Activated naive CD8-positive, alpha-beta T cell treated with anti-CD3 and anti-CD28 coated beads, Interleukin-2, amount 10 ng/mL, durations not matched to agents 7 days and 5 days (primary cell): ENCODE measurements around the gene PTPRG. TPM values are rescaled to one million over a fixed set of nuclear protein-coding genes. Genes with fewer than 3 reads are reported as not detected.

Source experiments
- ATAC-seq: fragments of 150-1000 bp; cut with Tn5 transposase; one replicate; pipeline ENCODE4 v1.10.0; 2021; ENCODE audit warnings: low read depth, moderate library complexity
- POLR2A ChIA-PET: fragments of 350-600 bp; sonication (Branson Sonifier 250); formaldehyde crosslinking; loops from one replicate; lab custom pipeline; 2021; ENCODE audit warnings: antibody characterized with exemption; lab: Charles Lee
- DNase-seq: peaks from one replicate; pipeline ENCODE4 v3.0.0; 2021
- H3K27ac Mint-ChIP-seq: one replicate; pipeline ENCODE4 v1.8.0; 2022; ENCODE audit warnings: mild to moderate bottlenecking, mixed read lengths
- H3K27me3 Mint-ChIP-seq: one replicate; pipeline ENCODE4 v1.8.0; 2022; ENCODE audit warnings: mild to moderate bottlenecking, moderate library complexity, mixed read lengths
- H3K36me3 Mint-ChIP-seq: one replicate; pipeline ENCODE4 v1.8.0; 2021; ENCODE audit warnings: mild to moderate bottlenecking, mixed read lengths
- H3K4me1 Mint-ChIP-seq: one replicate; pipeline ENCODE4 v1.8.0; 2021; ENCODE audit warnings: mixed read lengths
- H3K4me3 Mint-ChIP-seq: one replicate; pipeline ENCODE4 v1.8.0; 2022; ENCODE audit warnings: mild to moderate bottlenecking, moderate library complexity, mixed read lengths
- H3K9me3 Mint-ChIP-seq: one replicate; pipeline ENCODE4 v1.8.0; 2021; ENCODE audit warnings: mixed read lengths
- total RNA-seq, 2 experiments: library from RNA; stranded (reverse); gene quantifications; one replicate each; pipeline ENCODE4 v1.2.3, GENCODE V29; 2021

Gene PTPRG
- total RNA-seq, 2 experiments from 2014 or later = not detected

DNA sequence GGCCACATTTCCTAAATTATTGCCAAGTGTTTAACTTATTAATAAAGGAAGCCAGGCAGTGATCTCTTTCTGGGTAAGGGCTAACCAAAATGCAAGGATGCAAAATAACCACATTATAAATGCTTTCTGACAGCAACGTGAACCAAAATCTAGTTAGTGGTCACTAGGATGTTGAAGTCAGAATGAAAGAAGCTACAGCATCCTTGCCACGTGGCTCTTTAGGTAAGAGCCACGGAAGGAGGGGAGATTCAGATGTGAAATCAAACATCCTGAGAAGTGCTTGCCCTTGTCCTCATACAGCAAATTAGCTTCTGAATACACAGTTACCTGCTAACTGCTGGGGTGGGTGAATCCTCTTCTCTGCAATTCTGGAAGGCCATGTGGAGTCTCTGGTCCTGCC is 565.7 kb downstream of the PTPRG start:
- no peaks in the 10 kb centered on the region for H3K9me3 Mint-ChIP-seq
- DNase-seq (no peak), ATAC-seq (no peak)
- no peak overlapping the region for H3K27ac Mint-ChIP-seq
- H3K36me3 Mint-ChIP-seq = no peaks in the 10 kb centered on the region
- no peaks in the 10 kb centered on the region for H3K27me3 Mint-ChIP-seq
- no peak overlapping the region for H3K4me3 Mint-ChIP-seq
- POLR2A ChIA-PET = no interaction called here
- H3K4me1 Mint-ChIP-seq = no peaks in the 10 kb centered on the region

DNA sequence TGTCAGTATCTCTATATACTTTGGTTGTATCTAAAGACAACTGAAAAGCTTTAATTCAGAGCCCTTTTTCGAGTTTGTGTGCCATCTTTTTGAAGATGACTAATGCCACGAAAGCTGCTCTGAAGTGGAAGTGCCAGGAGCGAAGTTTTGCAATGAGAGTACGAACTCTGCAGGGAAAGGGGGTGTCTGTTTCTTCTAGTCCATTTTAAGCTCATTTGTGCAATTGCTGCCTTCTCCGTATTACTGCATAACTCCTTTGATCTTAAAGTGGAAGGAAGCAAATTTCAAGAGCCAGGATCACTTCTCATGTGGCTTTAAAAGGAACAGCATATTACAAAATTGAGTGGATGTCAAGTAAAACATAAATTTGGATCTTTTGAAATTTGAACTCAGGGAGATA is 566.7 kb downstream of the PTPRG start:
- Mint-ChIP-seq H3K4me3 (no peak overlapping the region), H3K36me3 (no peaks in the 10 kb centered on the region), H3K27me3 (no peaks in the 10 kb centered on the region), H3K27ac (no peak overlapping the region), H3K9me3 (no peaks in the 10 kb centered on the region), H3K4me1 (no peaks in the 10 kb centered on the region)
- DNase-seq (no peak), ATAC-seq (no peak)
- POLR2A ChIA-PET = no interaction called here

DNA sequence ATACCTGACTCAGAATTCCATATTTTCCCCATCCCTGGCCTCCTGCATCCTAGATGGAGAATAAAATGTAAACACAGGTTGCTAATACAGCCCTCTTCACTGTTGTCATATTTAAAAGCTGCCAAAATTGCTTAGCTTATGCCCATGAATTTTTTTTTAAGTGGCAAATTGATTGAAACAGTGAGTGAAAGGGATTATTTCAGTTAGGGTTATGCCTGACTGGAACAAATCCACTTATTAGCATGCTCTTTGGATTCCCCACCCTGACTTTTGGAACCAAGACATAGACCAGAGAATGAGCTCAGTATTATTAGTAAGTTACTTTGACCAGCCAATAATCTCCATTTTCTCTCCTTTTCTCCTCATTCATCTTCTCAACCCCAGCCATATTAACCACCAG is 567.3 kb downstream of the PTPRG start:
- Mint-ChIP-seq H3K4me3 (no peak overlapping the region), H3K27ac (no peak overlapping the region), H3K36me3 (no peaks in the 10 kb centered on the region), H3K9me3 (no peaks in the 10 kb centered on the region), H3K27me3 (peaks cover 2% of the 10 kb centered on the region), H3K4me1 (no peaks in the 10 kb centered on the region)
- no peak for ATAC-seq
- DNase-seq = no peak
- POLR2A ChIA-PET = no interaction called here

DNA sequence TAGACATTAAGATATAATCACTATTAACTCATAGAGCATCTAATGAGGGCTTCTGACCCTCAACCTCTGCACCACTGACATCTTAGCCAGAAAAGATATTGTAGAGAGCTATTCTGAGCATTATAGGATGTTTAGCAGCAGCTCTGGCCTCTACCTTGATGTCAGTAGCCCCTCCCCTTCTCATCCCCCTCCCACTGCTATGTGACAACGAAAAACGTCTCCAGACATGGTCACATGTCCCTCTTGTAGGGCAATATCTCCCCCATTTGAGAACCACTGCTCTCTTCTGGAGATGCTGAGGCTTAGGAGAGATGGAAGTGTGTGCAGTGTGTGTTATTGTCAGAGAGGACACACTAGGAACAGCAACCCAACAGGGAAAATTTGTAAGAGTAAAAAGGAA is 569.7 kb downstream of the PTPRG start:
- H3K4me3 Mint-ChIP-seq = no peak overlapping the region
- no peaks in the 10 kb centered on the region for H3K36me3 Mint-ChIP-seq
- no peak for ATAC-seq
- POLR2A ChIA-PET = no interaction called here
- H3K9me3 Mint-ChIP-seq = no peaks in the 10 kb centered on the region
- H3K4me1 Mint-ChIP-seq = no peaks in the 10 kb centered on the region
- DNase-seq = no peak
- H3K27me3 Mint-ChIP-seq = peaks cover 6% of the 10 kb centered on the region
- H3K27ac Mint-ChIP-seq = no peak overlapping the region

DNA sequence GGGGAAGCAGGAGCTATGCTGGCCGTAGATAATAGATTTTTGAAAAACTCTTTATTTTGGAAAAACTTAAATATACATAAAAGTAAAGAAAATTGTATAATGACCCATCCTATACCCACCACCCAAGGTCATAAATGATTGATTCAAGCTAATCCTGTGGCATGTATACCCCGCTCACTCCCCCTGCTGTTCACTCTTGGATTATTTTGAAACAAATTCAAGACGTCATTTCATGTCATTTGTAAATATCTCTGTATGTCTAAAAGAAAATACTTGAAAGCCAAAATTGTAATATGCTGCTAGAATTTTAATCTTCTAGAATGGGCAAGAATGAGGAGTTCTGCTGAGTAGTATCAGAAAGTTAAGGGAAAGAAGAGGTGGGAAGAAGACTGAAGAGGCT is 570.2 kb downstream of the PTPRG start:
- ATAC-seq (no peak), DNase-seq (no peak)
- Mint-ChIP-seq H3K4me3 (no peak overlapping the region), H3K27ac (no peak overlapping the region), H3K27me3 (peaks cover 6% of the 10 kb centered on the region), H3K9me3 (no peaks in the 10 kb centered on the region), H3K4me1 (no peaks in the 10 kb centered on the region), H3K36me3 (no peaks in the 10 kb centered on the region)
- POLR2A ChIA-PET = no interaction called here

DNA sequence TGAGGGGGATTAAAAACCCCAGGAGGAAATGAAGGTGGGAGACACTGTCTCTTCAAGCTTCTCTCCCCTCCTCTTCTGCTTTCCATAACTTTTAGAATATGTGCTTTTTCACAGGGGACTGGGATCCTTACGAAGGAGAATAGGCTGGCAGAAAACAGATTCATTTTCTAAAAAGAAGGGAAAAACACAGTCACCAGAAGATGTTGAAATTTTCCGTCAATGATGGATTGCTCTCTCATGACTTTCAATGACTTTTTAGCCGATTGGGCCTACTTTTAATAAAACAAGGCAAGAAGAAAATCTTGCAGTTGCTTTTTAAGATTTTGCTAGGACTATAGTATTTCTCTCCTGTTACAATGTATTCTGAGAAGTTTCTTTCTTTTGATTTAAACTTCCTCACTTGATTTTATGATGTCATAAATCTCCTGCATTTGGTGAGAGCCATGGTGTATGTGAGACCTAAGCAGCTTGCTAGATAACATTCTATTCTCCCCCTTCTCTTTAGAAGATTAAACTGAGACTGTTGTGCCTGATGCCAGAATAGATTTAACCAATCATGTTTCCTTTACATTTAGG is 570.7 kb downstream of the PTPRG start:
- Mint-ChIP-seq H3K4me3 (no peak overlapping the region), H3K4me1 (no peaks in the 10 kb centered on the region), H3K27me3 (peaks cover 6% of the 10 kb centered on the region), H3K36me3 (no peaks in the 10 kb centered on the region), H3K9me3 (no peaks in the 10 kb centered on the region), H3K27ac (no peak overlapping the region)
- POLR2A ChIA-PET = no interaction called here
- no peak for DNase-seq
- no peak for ATAC-seq

DNA sequence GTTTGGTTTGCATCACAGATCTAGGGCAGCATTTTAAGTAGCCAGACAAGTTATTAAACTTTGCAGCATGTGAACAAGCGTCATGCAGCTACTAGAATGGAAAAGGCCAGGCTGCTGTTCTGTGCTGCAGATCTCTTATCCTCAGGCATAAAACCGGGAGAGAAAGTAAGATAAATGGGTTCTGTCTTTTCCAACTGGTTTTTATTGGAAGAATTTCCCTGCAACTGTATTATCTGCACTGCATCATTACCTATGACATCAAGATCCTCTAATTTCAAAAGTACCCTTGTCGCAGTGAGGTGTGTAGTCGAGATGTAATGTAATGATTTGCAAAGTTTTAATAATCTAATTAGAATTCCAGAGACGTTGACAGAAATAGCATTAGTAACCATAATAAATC is 571.6 kb downstream of the PTPRG start:
- peaks cover 6% of the 10 kb centered on the region for H3K27me3 Mint-ChIP-seq
- ATAC-seq = no peak
- no peaks in the 10 kb centered on the region for H3K36me3 Mint-ChIP-seq
- H3K9me3 Mint-ChIP-seq = no peaks in the 10 kb centered on the region
- no peak overlapping the region for H3K4me3 Mint-ChIP-seq
- no peak overlapping the region for H3K27ac Mint-ChIP-seq
- DNase-seq = no peak
- no peaks in the 10 kb centered on the region for H3K4me1 Mint-ChIP-seq
- POLR2A ChIA-PET = no interaction called here

DNA sequence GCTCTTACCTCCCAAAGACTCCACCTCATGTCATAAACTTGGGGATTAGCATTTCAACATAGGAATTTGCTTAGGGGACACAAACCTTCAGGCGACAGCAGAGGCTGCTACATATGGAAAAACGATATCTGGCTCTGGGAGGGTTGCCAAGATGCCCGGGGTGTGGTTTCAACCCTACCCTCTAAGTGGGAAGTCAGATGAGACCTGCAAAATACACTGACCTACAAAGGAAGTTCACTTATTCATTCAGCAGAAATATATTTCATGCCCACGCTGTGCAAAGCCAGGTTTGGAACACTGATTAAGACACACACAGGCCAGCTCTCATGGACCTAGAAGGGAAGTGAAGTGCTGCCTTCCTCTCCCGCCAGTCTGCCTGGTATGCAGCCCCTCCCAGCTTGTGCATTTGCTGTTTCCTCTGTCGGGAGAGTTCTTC is 572.7 kb downstream of the PTPRG start:
- POLR2A ChIA-PET = no interaction called here
- Mint-ChIP-seq H3K4me3 (no peak overlapping the region), H3K4me1 (no peaks in the 10 kb centered on the region), H3K9me3 (no peaks in the 10 kb centered on the region), H3K36me3 (no peaks in the 10 kb centered on the region), H3K27me3 (peaks cover 6% of the 10 kb centered on the region), H3K27ac (no peak overlapping the region)
- DNase-seq = no peak
- no peak for ATAC-seq

DNA sequence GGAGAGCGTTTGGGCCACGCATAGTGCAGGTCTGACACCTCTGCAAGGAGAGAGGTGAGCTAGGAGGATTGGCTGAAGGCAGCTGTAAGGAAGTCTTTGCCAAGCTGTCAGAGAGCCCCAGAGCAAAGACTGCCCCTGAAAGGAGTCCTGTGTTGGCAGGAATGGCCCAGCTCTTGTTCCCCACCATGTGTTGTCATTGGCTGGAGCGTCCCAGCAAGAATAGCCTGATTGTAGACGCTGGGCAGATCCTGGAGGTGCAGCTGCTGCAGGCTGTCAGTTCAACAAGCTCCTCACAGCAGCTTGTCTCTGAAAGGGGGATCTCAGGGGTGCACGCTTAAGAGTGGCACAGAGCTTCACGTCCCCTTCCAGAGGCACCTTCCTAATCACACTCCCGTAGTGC is 574.4 kb downstream of the PTPRG start:
- POLR2A ChIA-PET = no interaction called here
- DNase-seq (no peak), ATAC-seq (no peak)
- no peak overlapping the region for H3K27ac Mint-ChIP-seq
- H3K9me3 Mint-ChIP-seq = no peaks in the 10 kb centered on the region
- H3K27me3 Mint-ChIP-seq = peaks cover 6% of the 10 kb centered on the region
- no peak overlapping the region for H3K4me3 Mint-ChIP-seq
- H3K36me3 Mint-ChIP-seq = no peaks in the 10 kb centered on the region
- H3K4me1 Mint-ChIP-seq = no peaks in the 10 kb centered on the region

DNA sequence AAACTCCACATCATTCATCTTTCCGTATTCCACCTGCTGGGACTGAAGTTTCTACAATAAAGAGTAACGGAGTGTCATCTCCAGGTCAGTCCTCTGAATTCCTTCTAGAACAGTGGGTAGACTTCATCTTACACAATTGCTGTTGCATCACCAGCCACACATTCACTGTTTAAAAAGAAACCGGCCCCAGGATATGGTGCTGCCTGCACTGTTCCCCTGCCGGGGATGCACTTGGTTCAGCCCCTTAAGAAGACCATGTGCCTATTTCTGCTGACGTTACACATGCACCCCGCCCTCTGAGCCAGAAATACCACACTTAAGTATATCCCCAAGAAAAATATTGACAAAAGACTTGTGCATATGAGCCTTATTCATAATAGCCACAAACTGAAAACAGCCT is 578.6 kb downstream of the PTPRG start:
- no peak overlapping the region for H3K27ac Mint-ChIP-seq
- H3K36me3 Mint-ChIP-seq = no peaks in the 10 kb centered on the region
- peaks cover under 1% of the 10 kb centered on the region for H3K4me1 Mint-ChIP-seq
- ATAC-seq (no peak), DNase-seq (no peak)
- POLR2A ChIA-PET = no interaction called here
- no peaks in the 10 kb centered on the region for H3K9me3 Mint-ChIP-seq
- H3K4me3 Mint-ChIP-seq = no peak overlapping the region
- no peaks in the 10 kb centered on the region for H3K27me3 Mint-ChIP-seq

DNA sequence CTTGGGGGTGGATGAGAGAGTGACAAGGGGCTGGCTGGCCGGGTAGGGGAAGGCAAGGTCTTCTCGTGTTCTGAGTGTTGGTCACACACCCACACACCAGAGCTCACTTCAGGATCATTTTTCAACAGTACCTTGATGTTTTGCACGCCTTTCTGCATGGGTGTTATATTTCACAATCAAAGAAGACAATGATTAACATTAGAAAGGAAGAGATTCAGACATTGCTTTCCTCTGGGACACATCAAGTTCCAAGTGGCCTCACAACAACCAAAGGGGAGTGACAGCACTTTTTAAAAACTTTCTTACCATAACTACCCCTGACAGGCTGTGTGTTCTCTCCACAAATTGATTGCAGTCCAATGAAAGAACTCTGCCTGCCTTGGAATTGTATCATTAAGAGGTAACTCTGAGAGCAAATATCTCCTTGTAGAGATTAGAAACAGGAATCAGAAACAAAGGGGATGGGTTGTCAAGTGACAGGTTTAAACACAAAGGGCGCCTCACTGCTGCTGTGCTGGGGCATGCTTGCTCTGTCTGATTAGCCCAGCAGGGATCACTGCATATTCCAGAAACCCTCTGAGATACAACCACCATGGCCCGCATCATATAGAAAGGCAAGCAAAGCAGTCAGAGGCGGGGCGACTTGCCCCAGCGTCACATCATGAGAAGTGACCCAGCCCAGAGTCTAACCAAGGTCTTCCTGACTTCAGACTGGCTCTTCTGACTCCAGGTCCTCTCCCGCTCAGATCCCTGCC is 581.1 kb downstream of the PTPRG start:
- Mint-ChIP-seq H3K4me1 (peaks cover 6% of the 10 kb centered on the region), H3K4me3 (no peak overlapping the region), H3K9me3 (no peaks in the 10 kb centered on the region), H3K27me3 (no peaks in the 10 kb centered on the region), H3K36me3 (no peaks in the 10 kb centered on the region), H3K27ac (no peak overlapping the region)
- ATAC-seq (no peak), DNase-seq (no peak)
- POLR2A ChIA-PET = no interaction called here

DNA sequence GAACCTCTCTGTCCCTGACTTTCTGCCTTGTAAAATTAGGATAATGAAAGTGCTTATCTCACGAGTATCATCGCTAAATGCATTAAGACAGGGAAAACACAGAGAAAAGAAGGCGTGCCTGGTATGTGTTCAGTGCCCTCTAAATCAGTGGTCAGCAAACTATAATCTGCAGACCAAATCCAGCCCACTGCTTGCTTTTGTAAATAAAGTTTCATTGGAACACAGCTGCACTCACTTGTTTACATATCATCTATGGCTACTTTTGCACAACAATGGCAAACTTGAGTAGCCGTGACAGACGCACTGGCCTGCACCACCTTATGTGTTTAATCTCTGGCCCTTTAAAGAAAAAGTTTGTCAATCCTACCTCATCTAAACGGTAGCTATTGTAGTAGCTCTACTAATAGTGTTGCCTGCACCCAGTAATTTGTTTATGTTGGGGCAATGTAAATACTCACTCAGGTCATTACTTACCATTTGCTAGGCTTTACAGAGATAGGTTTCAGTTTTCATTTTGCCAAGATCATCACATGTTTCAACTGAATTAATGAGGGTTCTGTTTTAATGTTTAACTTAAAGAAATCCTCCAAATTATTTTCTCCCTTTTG is 582.6 kb downstream of the PTPRG start:
- no peak for DNase-seq
- no peak overlapping the region for H3K4me3 Mint-ChIP-seq
- POLR2A ChIA-PET = no interaction called here
- no peak for ATAC-seq
- peaks cover 2% of the 10 kb centered on the region for H3K27me3 Mint-ChIP-seq
- no peaks in the 10 kb centered on the region for H3K9me3 Mint-ChIP-seq
- H3K36me3 Mint-ChIP-seq = no peaks in the 10 kb centered on the region
- H3K4me1 Mint-ChIP-seq = peaks cover 6% of the 10 kb centered on the region
- no peak overlapping the region for H3K27ac Mint-ChIP-seq

DNA sequence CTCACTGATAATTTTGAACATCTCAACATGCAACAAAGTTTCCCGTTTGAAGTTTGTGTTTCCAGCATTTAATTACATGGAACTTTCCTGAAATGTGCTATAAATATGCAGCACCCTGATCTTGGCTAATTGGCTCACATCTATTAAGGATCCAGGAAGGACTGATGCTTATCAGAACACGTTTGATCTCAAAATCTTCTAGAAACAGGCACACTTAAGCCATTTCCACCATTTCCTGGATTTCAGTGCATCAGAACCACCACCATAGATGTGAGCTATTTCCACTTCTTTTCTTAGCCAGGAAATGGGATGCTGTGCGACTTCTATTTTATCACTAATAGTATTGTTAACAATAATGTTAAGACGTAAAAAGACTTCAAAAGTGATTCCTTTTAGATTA is 583.1 kb downstream of the PTPRG start:
- no peak overlapping the region for H3K4me3 Mint-ChIP-seq

DNA sequence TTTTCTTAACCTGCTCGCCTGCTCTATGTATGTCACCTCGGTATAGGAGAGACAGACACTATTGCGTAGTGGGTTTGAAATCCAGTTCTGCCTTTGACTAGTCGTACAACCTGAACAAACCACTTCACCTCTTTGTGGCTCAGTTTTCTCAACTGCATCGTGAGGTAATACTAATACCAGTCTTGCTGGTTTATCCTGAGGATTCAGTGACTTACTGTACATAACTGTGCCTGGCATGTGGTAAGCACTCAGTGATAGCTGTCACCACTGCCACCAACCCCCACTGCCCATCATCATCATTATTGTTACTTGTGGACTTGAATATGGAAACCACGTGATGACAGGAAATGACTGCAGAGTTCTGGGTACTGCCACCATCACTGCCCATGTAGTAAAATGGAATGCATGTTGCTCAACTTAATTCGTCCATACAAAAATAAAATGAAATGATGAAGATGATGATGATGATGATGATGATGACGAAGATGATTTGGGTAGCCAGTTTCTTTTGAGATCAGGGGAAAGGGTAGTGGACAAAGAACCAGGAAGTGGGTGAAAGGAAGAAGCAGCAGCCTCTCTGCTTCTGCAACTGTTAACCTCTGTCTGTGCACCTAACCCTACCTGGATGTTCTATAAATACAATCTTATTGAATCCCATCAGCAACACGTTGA is 583.9 kb downstream of the PTPRG start:
- peaks cover 6% of the 10 kb centered on the region for H3K4me1 Mint-ChIP-seq
- POLR2A ChIA-PET = no interaction called here
- no peaks in the 10 kb centered on the region for H3K9me3 Mint-ChIP-seq
- DNase-seq = no peak
- H3K27me3 Mint-ChIP-seq = peaks cover 2% of the 10 kb centered on the region
- H3K27ac Mint-ChIP-seq = no peak overlapping the region
- no peak overlapping the region for H3K4me3 Mint-ChIP-seq
- no peak for ATAC-seq
- H3K36me3 Mint-ChIP-seq = no peaks in the 10 kb centered on the region

More for the DNA sequence above, 583.1 kb downstream of the PTPRG start:
- DNase-seq (no peak), ATAC-seq (no peak)
- Mint-ChIP-seq H3K27ac (no peak overlapping the region), H3K9me3 (no peaks in the 10 kb centered on the region), H3K27me3 (peaks cover 2% of the 10 kb centered on the region), H3K36me3 (no peaks in the 10 kb centered on the region), H3K4me1 (peaks cover 6% of the 10 kb centered on the region)
- POLR2A ChIA-PET = no interaction called here
